Measurements from ENCODE around the gene DCDC2.
"Not testable (repeated sequence)": the region's sequence is repeated elsewhere in the genome, so short reads cannot be mapped to it uniquely, and the experiment has no call there.

Gene DCDC2

DNA sequence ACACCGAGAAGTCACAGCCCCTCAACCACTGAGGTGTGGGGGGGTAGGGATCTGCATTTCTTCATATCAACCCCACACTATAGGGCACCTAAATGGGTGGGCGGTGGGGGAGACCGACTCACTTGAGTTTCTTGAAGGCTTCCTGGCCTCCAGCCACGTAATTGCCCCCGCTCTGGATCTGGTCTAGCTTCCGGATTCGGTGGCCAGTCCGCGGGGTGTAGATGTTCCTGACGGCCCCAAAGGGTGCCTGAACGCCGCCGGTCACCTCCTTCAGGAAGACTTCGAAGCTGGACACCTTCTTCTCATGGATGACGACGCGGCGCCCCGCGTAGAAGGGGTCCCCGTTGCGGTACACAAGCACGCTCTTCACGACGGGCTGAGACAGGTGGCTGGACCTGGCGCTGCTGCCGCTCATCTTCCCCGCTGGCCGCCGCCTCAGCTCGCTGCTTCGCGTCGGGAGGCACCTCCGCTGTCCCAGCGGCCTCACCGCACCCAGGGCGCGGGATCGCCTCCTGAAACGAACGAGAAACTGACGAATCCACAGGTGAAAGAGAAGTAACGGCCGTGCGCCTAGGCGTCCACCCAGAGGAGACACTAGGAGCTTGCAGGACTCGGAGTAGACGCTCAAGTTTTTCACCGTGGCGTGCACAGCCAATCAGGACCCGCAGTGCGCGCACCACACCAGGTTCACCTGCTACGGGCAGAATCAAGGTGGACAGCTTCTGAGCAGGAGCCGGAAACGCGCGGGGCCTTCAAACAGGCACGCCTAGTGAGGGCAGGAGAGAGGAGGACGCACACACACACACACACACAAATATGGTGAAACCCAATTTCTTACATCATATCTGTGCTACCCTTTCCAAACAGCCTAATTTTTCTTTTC lies at the start of gene DCDC2:
Gene DCDC2, minus strand, starts transcription at position 724 of the 883 bp plus-strand sequence. Its CDS starts 309 bp downstream, at position 415.
- DNase-seq (ENCODE audit: low read depth in 3 of 3), result peak; percentile 9 to 11 (median 10)

DNA sequence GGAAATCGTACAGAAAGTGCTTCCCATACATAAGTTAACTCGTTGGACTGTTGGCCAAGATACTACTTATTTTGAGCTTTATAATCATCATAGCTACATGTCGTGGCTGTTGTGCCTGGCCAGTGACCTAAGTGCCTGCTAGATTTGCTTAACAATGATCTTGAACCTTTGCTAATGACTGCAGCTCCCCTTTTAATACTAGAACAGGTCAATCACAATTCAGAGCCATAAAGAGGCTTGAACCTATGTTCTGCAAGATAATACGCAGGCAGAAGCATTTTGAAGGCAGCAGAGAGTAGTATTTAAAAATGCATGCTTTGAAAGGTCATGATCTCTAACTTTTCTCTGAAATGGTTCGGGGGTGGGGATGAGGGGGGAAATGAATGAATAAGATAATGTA lies 47.4 kb upstream of the DCDC2 start:
- no peak for DNase-seq (ENCODE audit: low read depth in 3 of 3)

DNA sequence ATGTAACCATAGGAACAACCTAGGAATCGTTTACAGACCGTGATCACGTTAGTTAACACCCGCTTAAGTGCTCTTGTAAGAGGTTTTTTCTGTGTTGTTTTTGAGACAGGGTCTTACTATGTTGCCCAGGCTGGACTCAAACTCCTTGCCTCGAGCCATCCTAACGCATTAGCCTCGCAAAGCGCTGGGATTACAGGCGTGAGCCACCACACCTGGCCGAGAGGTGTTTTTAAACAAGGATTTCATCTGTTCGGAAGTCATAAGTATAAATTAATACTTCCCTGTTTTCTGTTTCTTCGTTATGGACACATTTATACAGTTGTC lies 45.6 kb upstream of the DCDC2 start:
- DNase-seq (ENCODE audit: low read depth in 3 of 3), result no peak

DNA sequence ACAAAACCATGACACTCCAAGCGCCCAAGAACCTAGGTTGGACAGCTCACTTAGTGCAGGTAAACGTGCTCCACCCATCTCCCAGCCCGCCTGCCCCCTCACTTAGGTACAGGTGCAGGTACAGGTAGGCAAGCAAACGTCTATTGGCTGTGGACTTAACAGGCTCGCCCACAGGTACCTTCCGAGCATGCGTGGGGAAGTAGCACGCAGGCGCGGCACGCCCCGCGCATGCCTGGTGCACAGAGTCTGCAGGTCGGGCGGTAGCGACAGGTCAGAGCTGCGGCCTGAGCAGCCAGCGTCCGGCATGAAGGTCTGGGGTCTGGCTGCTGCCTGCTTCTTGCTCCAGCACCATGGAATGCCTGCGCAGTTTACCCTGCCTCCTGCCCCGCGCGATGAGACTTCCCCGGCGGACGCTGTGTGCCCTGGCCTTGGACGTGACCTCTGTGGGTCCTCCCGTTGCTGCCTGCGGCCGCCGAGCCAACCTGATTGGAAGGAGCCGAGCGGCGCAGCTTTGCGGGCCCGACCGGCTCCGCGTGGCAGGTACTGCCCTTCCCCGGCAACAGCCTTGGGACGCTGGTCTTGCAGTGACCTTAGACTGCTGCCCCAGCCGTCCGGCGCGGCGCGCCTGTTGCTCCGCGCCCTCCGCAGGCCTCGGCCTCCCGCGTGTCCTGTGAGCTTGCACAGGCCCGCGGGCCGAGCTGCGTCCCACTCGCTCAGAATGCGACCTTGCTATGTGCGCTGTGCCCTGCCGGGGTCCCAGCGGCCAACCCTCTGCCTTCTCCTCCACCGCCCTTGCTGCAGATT lies 45.0 kb upstream of the DCDC2 start, which contains the start of gene MRS2:
Gene MRS2, plus strand, starts transcription at position 240 of the 804 bp plus-strand sequence. Its CDS starts 111 bp downstream, at position 351.
- DNase-seq (ENCODE audit: low read depth in 3 of 3), result peak; percentile 57 to 69 (median 66)

DNA sequence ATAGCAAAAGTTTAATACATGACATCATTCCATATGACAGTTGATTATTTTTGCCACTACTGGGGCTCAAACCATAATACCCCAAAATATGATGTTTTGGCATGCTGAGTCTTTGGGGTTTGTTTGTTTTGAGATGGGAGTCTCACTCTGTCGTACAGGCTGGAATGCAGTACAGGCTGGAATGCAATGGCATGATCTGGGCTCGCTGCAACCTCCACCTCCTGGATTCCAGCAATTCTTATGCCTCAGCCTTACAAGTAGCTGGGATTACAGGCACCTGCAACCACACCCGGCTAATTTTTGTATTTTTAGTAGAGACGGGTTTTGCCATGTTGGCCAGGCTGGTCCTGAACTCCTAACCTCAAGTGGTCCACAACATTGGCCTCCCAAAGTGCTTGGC lies 43.6 kb upstream of the DCDC2 start:
- no peak for DNase-seq (ENCODE audit: low read depth in 3 of 3)

DNA sequence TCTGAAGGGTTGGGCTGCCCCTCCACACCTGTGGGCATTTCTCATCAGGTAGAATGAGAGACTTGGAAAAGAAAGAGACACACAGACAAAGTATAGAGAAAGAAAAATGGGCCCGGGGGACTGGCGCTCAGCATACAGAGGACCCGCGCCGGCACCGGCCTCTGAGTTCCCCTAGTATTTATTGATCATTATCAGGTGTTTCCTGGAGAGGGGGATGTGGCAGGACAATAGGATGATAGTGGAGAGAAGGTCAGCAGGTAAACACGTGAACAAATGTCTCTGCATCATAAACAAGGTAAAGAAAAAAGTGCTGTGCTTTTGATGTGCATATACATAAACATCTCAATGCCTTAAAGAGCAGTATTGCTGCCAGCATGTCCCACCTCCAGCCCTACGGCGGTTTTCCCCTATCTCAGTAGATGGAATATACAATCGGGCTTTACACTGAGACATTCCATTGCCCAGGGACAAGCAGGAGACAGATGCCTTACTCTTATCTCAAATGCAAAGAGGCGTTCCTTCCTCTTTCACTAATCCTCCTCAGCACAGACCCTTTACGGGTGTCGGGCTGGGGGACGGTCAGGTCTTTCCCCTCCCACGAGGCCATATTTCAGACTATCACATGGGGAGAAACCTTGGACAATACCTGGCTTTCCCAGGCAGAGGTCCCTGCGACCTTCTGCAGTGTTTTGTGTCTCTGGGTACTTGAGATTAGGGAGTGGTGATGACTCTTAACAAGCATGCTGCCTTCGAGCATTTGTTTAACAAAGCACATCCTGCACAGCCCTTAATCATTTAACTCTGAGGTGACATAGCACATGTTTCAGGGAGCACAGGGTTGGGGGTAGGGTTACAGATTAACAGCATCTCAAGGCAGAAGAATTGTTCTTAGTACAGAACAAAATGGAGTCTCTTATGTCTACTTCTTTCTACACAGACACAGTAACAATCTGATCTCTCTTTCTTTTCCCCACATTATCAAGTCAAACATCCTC lies 42.5 kb upstream of the DCDC2 start:
- DNase-seq (ENCODE audit: low read depth in 3 of 3), result not testable (repeated sequence)

DNA sequence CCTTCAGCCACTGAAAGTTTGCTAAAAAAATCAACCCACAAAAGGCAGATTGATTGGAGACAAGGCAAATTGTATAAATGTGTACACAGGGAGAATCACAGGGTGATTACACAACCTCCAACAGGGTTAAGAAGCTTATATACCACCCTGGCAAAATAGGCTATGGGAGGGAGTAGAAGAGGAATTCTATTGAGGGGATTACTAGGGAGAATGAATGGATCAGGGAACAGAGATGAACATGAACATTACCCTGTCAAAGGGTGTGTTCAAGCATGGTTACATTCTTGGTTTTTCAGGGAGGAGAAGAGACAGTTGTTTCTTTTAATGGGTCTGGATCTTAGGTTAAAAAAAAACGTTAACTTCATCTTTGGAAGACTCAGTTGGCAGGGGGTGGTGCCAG lies 39.8 kb upstream of the DCDC2 start:
- DNase-seq (ENCODE audit: low read depth in 3 of 3), result no peak

DNA sequence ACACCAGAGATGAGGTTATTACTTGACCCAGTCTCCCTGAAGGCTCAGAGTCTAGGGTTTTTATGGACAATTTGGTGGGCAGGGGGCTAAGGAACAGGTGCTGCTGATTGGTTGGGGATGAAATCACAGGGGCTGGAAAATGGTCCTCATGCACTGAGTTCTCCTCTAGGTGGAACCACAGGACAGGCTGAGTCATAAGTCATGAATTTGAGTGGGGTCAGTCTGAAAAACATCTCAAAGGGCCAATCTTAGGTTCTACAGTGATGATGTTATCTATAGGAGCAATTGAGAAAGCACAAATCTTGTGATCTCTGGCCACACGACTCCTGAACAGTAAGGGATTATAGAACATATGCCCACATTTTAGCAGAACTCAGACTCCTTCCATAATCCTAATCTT lies 39.0 kb upstream of the DCDC2 start:
- no peak for DNase-seq (ENCODE audit: low read depth in 3 of 3)

DNA sequence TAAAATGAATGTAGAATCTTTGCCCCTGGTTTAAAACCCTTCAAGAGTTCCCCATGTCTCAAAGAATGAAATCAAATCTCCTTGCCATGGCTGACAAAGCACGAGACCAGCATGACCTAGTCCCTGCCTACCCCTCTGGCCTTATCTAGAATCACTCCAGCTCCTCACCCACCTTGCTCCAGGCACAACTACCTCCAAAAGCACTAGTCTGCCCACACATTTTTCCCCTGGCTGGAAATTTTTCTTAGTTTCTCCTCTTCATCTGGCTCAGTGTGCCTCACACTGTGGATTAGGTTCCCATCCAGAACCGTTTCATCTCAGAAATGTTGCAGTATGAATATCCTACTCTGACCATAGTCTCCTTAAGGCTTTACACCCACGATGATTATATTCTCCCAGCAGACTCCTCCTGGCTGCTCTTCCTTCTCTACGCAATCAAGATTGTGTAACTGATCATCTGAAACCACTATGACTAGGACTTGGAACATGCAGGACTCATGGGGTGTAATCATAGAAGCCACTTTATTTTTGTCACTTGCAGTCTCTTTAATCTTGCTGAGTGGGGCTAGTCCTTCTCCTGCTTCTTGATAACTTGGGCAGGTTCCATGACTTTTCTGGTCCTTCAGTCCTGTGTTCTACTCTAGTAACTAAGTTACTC lies 37.0 kb upstream of the DCDC2 start:
- DNase-seq (ENCODE audit: low read depth in 3 of 3), result no peak

DNA sequence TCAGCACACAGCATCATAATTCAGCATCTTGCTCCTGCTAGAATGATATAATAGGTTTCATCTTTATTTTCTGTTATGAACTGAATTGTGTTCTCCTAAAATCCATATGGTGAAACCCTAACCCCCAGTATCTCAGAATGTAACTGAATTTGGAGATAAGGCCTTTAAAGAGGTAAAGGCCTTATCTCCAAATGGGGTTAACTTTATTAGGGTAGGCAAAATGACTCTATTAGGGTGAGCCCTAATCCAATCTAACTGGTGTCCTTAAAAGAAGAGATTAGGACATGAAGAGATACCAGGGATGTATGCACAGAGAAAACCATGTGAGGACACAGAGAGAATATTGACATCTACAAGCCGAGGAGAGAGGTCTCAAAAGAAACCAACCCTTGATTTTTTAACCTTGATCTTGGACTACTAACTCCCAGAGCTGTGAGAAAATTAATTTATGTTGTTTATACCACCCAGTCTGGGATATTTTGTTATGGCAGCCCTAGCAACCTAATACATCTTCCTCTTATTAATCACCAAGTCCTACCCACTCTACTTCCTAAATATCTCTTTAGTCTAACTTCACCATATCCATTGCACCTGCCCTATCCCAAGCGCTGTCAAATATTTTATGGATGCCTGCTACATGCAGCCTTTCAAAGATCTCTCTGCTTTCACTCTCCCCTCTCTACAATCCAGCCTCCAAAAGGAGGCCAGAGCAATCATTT lies 36.4 kb upstream of the DCDC2 start:
- no peak for DNase-seq (ENCODE audit: low read depth in 3 of 3)

DNA sequence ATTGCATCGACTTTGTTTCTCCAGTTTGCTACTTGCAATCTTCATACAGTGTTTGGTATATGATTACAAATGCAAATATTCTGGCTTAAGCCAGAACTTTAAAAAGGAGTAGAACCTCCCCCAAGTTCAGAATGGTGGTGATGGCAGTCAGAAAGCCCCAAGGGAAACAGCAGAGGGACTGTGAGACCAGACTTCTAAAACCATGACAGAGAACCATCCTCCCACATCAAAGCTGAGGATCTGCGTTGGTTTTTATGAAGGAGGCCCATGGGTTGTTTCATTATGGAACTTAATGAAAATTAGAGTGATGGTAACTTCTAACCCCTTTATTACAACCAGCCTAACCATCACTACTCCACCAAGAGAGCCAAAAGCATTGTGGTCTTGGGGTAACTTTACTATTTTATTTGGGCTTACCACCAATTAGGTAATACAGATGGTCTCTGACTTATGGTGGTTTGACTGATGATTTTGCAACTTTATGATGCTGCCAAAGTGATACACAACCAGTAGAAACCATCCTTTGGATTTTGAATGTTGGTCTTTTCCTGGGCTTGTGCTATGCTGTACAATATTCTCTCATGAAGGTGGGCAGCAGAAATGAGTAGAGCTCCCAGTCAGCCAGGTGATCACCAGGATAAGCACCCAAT lies 34.0 kb upstream of the DCDC2 start:
- DNase-seq (ENCODE audit: low read depth in 3 of 3), result no peak

DNA sequence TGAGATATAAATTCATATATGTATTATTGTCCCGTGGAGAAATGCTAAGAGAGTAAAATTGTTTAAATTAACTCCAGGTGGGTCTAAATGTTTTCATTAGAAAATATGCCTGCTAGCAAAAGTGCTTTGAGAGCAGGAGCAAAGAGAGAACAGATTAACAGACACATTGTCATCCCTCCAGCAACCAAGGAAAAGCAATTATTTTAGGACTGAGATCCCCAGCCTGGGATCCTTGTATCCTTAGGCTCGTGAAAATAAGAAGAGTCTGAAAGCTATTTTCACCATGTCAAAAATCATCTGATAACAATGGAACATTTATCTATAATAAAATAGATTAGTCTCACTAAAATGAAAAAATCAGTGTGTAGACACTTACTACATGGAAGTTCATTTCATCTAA lies 33.3 kb upstream of the DCDC2 start:
- no peak for DNase-seq (ENCODE audit: low read depth in 3 of 3)

DNA sequence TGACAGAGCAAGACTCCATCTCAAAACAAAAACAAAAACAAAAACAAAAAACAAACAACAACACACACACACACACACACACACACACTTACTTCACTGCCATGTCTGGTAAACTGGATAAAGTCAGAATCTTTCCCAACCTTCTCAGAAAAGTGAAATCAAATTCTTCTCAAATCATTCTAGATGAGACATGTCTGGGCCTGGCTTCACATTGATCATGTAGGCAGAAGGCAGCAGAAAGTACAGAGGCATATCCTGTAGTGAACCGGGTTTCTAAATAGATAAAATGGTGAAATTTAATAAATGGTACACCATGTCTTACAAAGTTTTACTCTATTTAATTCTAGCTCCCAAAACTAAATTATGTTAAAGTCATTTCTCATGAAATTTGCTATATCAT lies 30.0 kb upstream of the DCDC2 start:
- DNase-seq (ENCODE audit: low read depth in 3 of 3), result no peak

DNA sequence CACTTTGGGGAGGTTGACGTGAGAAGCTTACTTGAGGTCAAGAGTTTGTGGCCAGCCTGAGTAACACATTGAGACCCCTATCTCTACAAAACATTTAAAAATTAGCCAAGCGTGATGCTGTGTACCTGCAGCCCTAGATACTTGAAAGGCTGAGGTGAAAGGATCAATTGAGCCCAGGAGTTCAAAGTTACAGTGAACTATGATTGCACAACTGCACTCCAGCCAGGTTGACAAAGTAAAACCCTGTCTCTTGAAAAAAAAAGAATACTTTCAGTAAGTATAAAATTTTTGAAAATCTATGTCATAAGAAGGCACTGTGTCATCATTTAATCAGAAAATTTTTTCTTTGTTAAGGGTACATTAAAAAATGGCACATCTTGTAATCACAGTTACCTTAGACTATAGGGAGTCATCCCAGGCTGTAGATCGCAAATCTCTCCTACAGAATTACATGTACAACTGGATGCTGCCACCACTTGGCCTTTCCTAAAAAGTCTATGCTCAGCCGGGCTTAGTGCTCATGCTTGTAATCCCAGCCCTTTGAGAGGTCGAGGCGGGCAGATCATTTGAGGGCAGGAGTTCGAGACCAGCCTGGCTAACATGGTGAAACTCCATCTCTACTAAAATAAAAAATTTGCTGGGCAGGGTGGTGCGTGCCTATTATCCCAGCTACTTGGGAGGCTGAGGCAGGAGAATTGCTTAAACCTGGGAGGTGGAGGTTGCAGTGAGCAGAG lies 27.8 kb upstream of the DCDC2 start:
- DNase-seq (ENCODE audit: low read depth in 3 of 3), result no peak

DNA sequence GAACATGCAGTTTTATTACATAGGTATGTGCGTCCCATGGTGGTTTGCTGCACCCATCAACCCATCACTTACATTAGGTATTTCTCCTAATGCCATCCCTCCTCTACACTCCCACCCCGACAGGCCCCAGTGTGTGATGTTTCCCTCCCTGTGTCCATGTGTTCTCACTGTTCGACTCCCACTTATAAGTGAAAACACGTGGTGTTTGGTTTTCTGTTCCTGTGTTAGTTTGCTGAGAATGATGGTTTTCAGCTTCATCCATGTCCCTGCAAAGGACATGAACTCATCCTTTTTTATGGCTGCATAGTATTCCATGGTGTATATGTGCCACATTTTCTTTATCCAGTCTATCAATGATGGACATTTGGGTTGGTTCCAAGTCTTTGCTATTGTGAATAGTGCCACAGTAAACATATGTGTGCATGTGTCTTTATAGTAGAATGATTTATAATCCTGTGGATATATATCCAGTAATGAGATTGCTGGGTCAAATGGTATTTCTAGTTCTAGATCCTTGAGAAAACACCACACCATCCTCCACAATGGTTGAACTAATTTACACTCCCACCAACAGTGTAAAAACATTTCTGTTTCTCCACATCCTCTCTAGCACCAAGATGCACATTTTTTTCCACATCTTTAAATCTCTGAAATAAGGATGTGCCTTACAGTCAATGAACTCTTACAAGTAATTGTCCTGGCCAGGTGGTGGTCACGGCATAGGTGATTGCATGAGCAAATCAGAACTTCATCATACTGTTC lies 26.7 kb upstream of the DCDC2 start:
- not testable (repeated sequence) for DNase-seq (ENCODE audit: low read depth in 3 of 3)

DNA sequence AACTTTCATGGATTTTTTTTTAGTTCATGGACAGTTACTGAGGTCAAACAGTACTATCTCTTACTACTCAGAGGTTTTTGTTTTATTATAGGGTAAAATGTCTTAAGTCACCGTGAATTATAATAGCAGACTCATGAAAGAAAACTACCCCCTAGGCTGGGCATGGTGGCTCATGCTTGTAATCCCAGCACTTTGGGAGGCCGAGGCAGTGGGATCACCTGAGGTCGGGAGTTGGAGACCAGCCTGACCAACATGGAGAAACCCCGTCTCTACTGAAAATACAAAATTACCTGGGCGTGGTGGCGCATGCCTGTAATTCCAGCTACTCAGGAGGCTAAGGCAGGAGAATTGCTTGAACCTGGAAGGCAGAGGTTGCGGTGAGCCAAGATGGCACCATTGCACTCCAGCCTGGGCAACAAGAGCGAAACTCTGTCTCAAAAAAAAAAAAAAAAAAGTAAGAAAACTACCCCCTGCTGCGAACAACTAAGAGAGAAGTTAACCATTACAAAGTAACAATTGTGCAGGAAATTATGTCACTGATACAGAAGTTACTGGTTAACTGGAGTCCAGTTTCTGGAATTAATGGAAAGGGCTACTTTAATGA lies 25.1 kb upstream of the DCDC2 start:
- not testable (repeated sequence) for DNase-seq (ENCODE audit: low read depth in 3 of 3)

DNA sequence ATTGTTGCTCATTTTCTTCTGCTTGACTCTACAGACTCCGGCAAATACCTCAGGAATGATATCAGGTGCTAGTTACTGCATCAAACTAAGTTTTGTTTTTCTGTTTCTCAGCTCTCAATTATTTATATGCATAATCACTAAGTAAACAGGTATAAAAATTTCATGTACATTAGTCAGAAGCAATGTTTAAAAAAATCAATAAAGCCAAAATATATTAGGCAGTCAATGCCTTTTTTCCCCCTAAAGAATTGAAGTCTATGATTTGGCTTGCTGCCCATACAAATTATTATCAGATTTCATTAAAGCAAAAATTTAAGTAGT lies 24.3 kb upstream of the DCDC2 start:
- DNase-seq (ENCODE audit: low read depth in 3 of 3), result no peak

Measured in stimulated activated CD4-positive, alpha-beta T cell treated with anti-CD3 and anti-CD28 coated beads, TNF-alpha, amount 100 ng/mL, for 4 hours (primary cell).